Measurements from ENCODE around the gene RBMS2.

RBMS2 gene

GRCh38 chr12:56628671-56629458 is 107.2 kb downstream of the RBMS2 start:
- TF ChIP-seq FOXP2 (optimal IDR thresholded peaks at IDR 0.05; ENCODE audit: borderline replicate concordance, extremely low read depth, extremely low read length, insufficient read depth) (no peak), SIN3A (IDR thresholded peaks at IDR 0.05; ENCODE audit: borderline replicate concordance, insufficient read depth, low read length) (peak; percentile 94; the same call in 1 of the 2 replicates), TAF1 (IDR thresholded peaks at IDR 0.05; ENCODE audit: borderline replicate concordance, insufficient read depth, low read length) (0 out of 2 replicates have a peak, but pooled peaks have one; percentile 14)
- TF ChIP-seq, protein P1, sequence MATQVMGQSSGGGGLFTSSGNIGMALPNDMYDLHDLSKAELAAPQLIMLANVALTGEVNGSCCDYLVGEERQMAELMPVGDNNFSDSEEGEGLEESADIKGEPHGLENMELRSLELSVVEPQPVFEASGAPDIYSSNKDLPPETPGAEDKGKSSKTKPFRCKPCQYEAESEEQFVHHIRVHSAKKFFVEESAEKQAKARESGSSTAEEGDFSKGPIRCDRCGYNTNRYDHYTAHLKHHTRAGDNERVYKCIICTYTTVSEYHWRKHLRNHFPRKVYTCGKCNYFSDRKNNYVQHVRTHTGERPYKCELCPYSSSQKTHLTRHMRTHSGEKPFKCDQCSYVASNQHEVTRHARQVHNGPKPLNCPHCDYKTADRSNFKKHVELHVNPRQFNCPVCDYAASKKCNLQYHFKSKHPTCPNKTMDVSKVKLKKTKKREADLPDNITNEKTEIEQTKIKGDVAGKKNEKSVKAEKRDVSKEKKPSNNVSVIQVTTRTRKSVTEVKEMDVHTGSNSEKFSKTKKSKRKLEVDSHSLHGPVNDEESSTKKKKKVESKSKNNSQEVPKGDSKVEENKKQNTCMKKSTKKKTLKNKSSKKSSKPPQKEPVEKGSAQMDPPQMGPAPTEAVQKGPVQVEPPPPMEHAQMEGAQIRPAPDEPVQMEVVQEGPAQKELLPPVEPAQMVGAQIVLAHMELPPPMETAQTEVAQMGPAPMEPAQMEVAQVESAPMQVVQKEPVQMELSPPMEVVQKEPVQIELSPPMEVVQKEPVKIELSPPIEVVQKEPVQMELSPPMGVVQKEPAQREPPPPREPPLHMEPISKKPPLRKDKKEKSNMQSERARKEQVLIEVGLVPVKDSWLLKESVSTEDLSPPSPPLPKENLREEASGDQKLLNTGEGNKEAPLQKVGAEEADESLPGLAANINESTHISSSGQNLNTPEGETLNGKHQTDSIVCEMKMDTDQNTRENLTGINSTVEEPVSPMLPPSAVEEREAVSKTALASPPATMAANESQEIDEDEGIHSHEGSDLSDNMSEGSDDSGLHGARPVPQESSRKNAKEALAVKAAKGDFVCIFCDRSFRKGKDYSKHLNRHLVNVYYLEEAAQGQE (IDR thresholded peaks at IDR 0.05; ENCODE audit: insufficient read depth in 1 of 2, low read depth in 2 of 2, low read length in 2 of 2): no peak

DNA sequence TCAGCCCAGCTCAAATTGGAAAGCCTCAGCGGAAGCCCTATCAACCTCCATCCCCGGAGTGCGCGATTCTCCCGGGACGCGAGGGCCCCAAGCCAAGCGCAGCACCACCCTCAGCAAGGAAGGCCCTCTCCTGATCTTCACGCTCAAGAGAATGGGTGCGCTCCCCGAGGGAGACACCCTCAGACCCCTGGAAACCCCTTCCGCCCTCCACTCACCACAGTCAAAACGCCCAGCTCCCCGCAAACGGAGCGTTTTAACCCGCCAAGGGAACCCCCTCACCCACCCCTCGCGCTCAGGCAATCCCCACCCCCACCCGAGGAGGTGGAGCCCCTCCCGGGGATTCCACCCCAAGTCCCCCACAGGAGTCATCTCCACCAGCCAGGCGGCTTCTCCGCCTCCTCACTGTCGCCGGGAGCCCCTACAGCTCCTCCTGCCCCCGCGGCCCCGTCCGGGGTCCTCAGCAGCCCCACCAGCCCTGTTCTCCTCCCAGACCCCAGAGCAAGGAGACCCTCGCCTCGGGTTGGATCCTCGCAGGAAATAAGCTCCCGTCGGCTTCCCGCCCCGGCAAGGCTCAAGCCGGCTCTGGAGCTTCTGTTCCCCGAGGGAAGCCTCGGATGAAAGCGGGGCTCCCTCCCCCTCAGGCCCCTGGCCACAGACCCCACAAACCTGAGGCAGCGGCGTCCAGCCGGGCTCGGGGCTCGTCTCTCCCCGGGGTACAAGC is 108.0 kb downstream of the RBMS2 start:
- no peak for TF ChIP-seq FOXP2 (optimal IDR thresholded peaks at IDR 0.05; ENCODE audit: borderline replicate concordance, extremely low read depth, extremely low read length, insufficient read depth)
- no peak for TF ChIP-seq SIN3A (IDR thresholded peaks at IDR 0.05; ENCODE audit: borderline replicate concordance, insufficient read depth, low read length)
- TF ChIP-seq POLR2AphosphoS5 (IDR thresholded peaks at IDR 0.05; ENCODE audit: low read depth, low read length): no peak
- TF ChIP-seq TAF1 (IDR thresholded peaks at IDR 0.05; ENCODE audit: borderline replicate concordance, insufficient read depth, low read length): no peak
- TF ChIP-seq, protein P1 (IDR thresholded peaks at IDR 0.05; ENCODE audit: insufficient read depth in 1 of 2, low read depth in 2 of 2, low read length in 2 of 2): no peak

GRCh38 chr12:56630180-56630632 is 108.6 kb downstream of the RBMS2 start, which contains the start of gene BAZ2A:
Gene BAZ2A, minus strand, starts transcription at chr12:56630326. Its CDS starts 12,796 bp downstream, at chr12:56617530.
- peak; percentile 91 for TF ChIP-seq FOXP2 (optimal IDR thresholded peaks at IDR 0.05; ENCODE audit: borderline replicate concordance, extremely low read depth, extremely low read length, insufficient read depth)
- no peak for TF ChIP-seq TAF1 (IDR thresholded peaks at IDR 0.05; ENCODE audit: borderline replicate concordance, insufficient read depth, low read length)
- TF ChIP-seq POLR2AphosphoS5 (IDR thresholded peaks at IDR 0.05; ENCODE audit: low read depth, low read length): peak; percentile 18; the same call in 1 of the 2 replicates
- TF ChIP-seq SIN3A (IDR thresholded peaks at IDR 0.05; ENCODE audit: borderline replicate concordance, insufficient read depth, low read length): peak; percentile 70; the same call in 1 of the 2 replicates
- TF ChIP-seq, protein P1 (IDR thresholded peaks at IDR 0.05; ENCODE audit: insufficient read depth in 1 of 2, low read depth in 2 of 2, low read length in 2 of 2): no peak

DNA sequence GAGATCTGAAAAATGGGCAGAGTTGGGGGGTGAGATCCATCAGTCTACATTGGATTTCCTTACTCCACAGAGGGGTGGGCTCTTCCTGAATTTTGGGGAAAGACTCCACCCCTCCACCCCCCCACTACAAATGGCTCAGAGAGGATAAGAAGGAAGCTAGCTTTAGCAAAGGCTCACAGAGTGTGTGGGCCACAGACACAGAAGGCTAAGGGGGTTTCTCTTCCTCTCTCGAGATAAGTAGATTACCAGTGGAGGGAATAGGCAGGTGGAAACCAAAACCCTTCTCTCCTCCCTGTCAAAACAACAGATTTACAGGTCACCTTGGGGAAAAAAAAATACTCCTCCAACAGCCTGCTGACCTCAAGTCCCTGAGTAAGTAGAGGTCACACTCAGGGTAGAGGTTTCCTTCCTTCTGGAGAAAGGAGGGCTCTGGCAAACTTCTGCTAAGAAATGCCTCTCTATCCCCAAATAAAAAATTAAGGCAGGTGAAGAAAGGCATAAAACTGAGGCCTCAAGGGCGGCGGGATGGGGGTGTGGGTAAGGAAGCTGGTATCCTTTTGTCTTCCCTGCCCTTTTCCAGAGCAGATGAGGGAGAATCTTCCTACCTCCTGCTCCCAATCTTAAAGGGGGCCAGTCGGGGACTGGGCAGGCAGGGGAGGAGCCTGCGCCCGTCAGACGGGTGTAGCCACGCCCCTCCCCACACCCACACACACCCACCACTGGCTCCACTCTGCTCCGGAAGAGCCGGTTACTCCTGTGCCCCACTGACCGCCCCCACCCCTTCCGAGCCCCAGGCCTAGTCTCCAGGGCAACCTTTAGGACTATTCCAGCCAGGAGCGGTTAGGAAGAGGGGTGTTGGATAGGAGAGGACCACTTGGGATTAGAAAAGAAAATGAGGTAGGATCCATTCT is 110.4 kb downstream of the RBMS2 start:
- no peak for TF ChIP-seq TAF1 (IDR thresholded peaks at IDR 0.05; ENCODE audit: borderline replicate concordance, insufficient read depth, low read length)
- no peak for TF ChIP-seq SIN3A (IDR thresholded peaks at IDR 0.05; ENCODE audit: borderline replicate concordance, insufficient read depth, low read length)
- no peak for TF ChIP-seq FOXP2 (optimal IDR thresholded peaks at IDR 0.05; ENCODE audit: borderline replicate concordance, extremely low read depth, extremely low read length, insufficient read depth)
